Adrenal gland (tissue), 12 donors: ENCODE data around the gene STPG4. TPM values are rescaled to one million over a fixed set of nuclear protein-coding genes. Genes with fewer than 3 reads are reported as not detected.
A peak's percentile ranks its signal among the peaks of the same experiment; 100 is the strongest.

Source experiments
- DNase-seq, 7 donors: peaks; one replicate each; pipeline ENCODE4 v3.0.0-alpha.2; 2019 to 2020
- H3K27ac ChIP-seq, 5 donors: fragments of 200-600 bp; sonication (generic) in 4 of 5; 1 replicate in 3 of 5; 2 replicates in 2 of 5; pipeline versions ENCODE4 v1.5.1 to v1.8.0; 2016 to 2020; ENCODE audit warnings: mild to moderate bottlenecking in 1 of 5
- H3K27me3 ChIP-seq: fragments of 200-600 bp; 2 replicates; pipeline ENCODE4 v1.8.0; 2021
- H3K36me3 ChIP-seq, 2 donors: fragments of 200-600 bp; replicated peaks in 1 of 2; 1 replicate in 1 of 2; 2 replicates in 1 of 2; pipeline versions ENCODE4 v1.5.1 to v1.8.0; 2018 to 2022
- H3K4me1 ChIP-seq, 2 donors: fragments of 200-600 bp; replicated peaks in 1 of 2; 1 replicate in 1 of 2; 2 replicates in 1 of 2; pipeline versions ENCODE4 v1.5.1 to v1.8.0; 2018 to 2021
- H3K4me3 ChIP-seq, 4 donors: fragments of 200-600 bp; sonication (generic) in 3 of 4; one replicate each; pipeline ENCODE4 v1.5.1; 2016 to 2018
- H3K9me3 ChIP-seq, 3 donors: fragments of 200-600 bp; sonication (generic) in 1 of 3; replicated peaks in 1 of 3; 1 replicate in 2 of 3; 2 replicates in 1 of 3; pipeline versions ENCODE4 v1.5.1 to v1.8.0; 2016 to 2021
- CTCF ChIP-seq, 6 experiments: fragments of 450-650 bp in 4 of 6; fragments of 200-600 bp in 2 of 6; sonication (generic) in 1 of 6; IDR thresholded peaks; 1 replicate in 5 of 6; 2 replicates in 1 of 6; pipeline versions ENCODE4 v1.5.1 to v1.8.0; 2016 to 2021; ENCODE audit warnings: antibody characterized with exemption in 6 of 6, mild to moderate bottlenecking in 2 of 6, moderate library complexity in 1 of 6
- POLR2A ChIP-seq, 2 donors: fragments of 450-650 bp; IDR thresholded peaks; one replicate each; pipeline ENCODE4 v1.6.1; 2017; ENCODE audit warnings: antibody characterized with exemption in 2 of 2, mild to moderate bottlenecking in 2 of 2, moderate library complexity in 1 of 2
- WGBS, 4 donors: extraction: QIAGEN DNeasy Blood & Tissue Kit in 2 of 4; methylation state at CpG; one replicate each; pipeline versions ENCODE4 v1.1.5 to v1.1.7; 2013 to 2017; 5-methylcytosine and 5-hydroxymethylcytosine counted together
- intact Hi-C, 2 donors: fragments of 100-400 bp; cut with DNase I; formaldehyde crosslinking; loops; one replicate each; pipeline versions ENCODE4 v1.14.1 to v1.15.0; 2022 to 2023
- polyA plus RNA-seq, 3 donors: library from polyadenylated mRNA; stranded (reverse); fragments of 200-250 nt in 2 of 3; fragments of 350-450 nt in 1 of 3; fragmentation: Illumina TruSeq in 1 of 3; extraction: RNeasy Lipid Tissue Mini Kit (QIAGEN cat#74804) in 1 of 3; gene quantifications; one replicate each; pipeline ENCODE4 v1.2.3, GENCODE V29; 2013 to 2014
- total RNA-seq, 9 donors: library from RNA; depleted of rRNA in 4 of 9; stranded (reverse); fragments of >200 nt in 4 of 9; fragments of 120-200 nt in 1 of 9; fragmentation: NEBNext Ultra II Directional in 1 of 9; extraction: Animal tissue kit (Norgen Biotek cat#: 25700) in 1 of 9; gene quantifications; one replicate each; pipeline versions ENCODE4 v1.1.0 to v1.2.4, GENCODE V29; 2013 to 2023
- donor health status: healthy with polysubstance abuse.
- donor health status: Bipolar disorder and iron deficiency.
- donor health status: DM: yes; HTN: yes; CAD: no.
- donor health status: DM: no; HTN: no; CAD: no.
- donor health status: DM: no; HTN: no; CAD: no.
- donor health status: DM: yes; HTN: yes; CAD: no.

Gene STPG4
- total and polyA plus RNA-seq, 12 donors = 0.24 to 0.28 TPM; not detected in 10

- Histone ChIP-seq H3K36me3 (peaks cover 0 to 57% of the 10 kb centered on the region in 2 donors), H3K9me3 (no peaks in the 10 kb centered on the region), H3K27ac (peak overlapping the region in 3 of 5 donors; percentile 3 to 68 (median 52)), H3K4me1 (peaks cover 0 to 3% of the 10 kb centered on the region in 2 donors), H3K27me3 (no peaks in the 10 kb centered on the region), H3K4me3 (no peak overlapping the region)
- intact Hi-C loops = no loop called here
- TF ChIP-seq CTCF (IDR thresholded peaks at IDR 0.05) (no peak), POLR2A (IDR thresholded peaks at IDR 0.05) (no peak)
- WGBS, 4 donors = 53 to 73% (median 61%) methylated on average over 3 to 6 of the region's 6 CpGs
- no peak for DNase-seq
These were observed 104.9 kb downstream of the STPG4 start for GRCh38 chr2:47050021-47050760.

- Histone ChIP-seq H3K27ac (peak overlapping the region in 3 of 5 donors; percentile 3 to 68 (median 52)), H3K4me3 (no peak overlapping the region), H3K27me3 (no peaks in the 10 kb centered on the region), H3K4me1 (peaks cover 0 to 3% of the 10 kb centered on the region in 2 donors), H3K36me3 (peaks cover 0 to 56% of the 10 kb centered on the region in 2 donors), H3K9me3 (no peaks in the 10 kb centered on the region)
- TF ChIP-seq POLR2A (IDR thresholded peaks at IDR 0.05) = no peak
- TF ChIP-seq CTCF (IDR thresholded peaks at IDR 0.05) = no peak
- intact Hi-C loops = no loop called here
- DNase-seq = no peak
- 69 to 83% (median 78%) methylated on average over 2 to 3 of the region's 3 CpGs for WGBS, 4 donors
These were observed 105.6 kb downstream of the STPG4 start for GRCh38 chr2:47049502-47049901.

GRCh38 chr2:47048801-47049480, 106.2 kb downstream of the STPG4 start:
- Histone ChIP-seq H3K27ac (peak overlapping the region in 1 of 5 donors; percentile 52), H3K27me3 (no peaks in the 10 kb centered on the region), H3K4me1 (peaks cover 2 to 4% of the 10 kb centered on the region in 2 donors), H3K36me3 (peaks cover 0 to 51% of the 10 kb centered on the region in 2 donors), H3K4me3 (no peak overlapping the region), H3K9me3 (no peaks in the 10 kb centered on the region)
- TF ChIP-seq CTCF (IDR thresholded peaks at IDR 0.05) (no peak), POLR2A (IDR thresholded peaks at IDR 0.05) (no peak)
- WGBS, 4 donors = 76 to 83% (median 80%) methylated on average over 7 to 8 of the region's 8 CpGs
- intact Hi-C loops = no loop called here
- DNase-seq = no peak

GRCh38 chr2:47046271-47046670, 108.8 kb downstream of the STPG4 start:
- H3K9me3 ChIP-seq = no peaks in the 10 kb centered on the region
- no peak overlapping the region for H3K4me3 ChIP-seq
- no peak for DNase-seq
- peaks cover 27 to 29% of the 10 kb centered on the region in 2 donors for H3K4me1 ChIP-seq
- WGBS, 4 donors = 88 to 93% (median 90%) methylated on average over 4 to 5 of the region's 5 CpGs
- intact Hi-C loops = no loop called here
- peak overlapping the region in 2 of 5 donors; percentile 17 to 56 for H3K27ac ChIP-seq
- H3K27me3 ChIP-seq = no peaks in the 10 kb centered on the region
- H3K36me3 ChIP-seq = peaks cover 0 to 33% of the 10 kb centered on the region in 2 donors
- TF ChIP-seq POLR2A (IDR thresholded peaks at IDR 0.05) = no peak
- TF ChIP-seq CTCF (IDR thresholded peaks at IDR 0.05) = no peak
